Fibroblast of upper back skin (primary cell): ENCODE results near the gene RGS12.

Source experiments
- DNase-seq: peaks from one replicate; pipeline ENCODE4 v3.0.0-alpha.2; 2013

Gene RGS12

GRCh38 chr4:3292571-3293400 is at the start of gene RGS12:
Gene RGS12, plus strand, starts transcription at chr4:3293021. Its CDS starts 23,150 bp downstream, at chr4:3316171.
- peak; percentile 93 for DNase-seq

- no peak for DNase-seq
These were observed 49.6 kb upstream of the RGS12 start for GRCh38 chr4:3243136-3243780.

GRCh38 chr4:3244002-3244401 is 48.8 kb upstream of the RGS12 start:
- no peak for DNase-seq

GRCh38 chr4:3244747-3245146 is 48.1 kb upstream of the RGS12 start:
- no peak for DNase-seq

GRCh38 chr4:3245676-3246075 is 47.1 kb upstream of the RGS12 start:
- no peak for DNase-seq

GRCh38 chr4:3246458-3247398 is 46.1 kb upstream of the RGS12 start:
- DNase-seq = no peak

- no peak for DNase-seq
These were observed 45.2 kb upstream of the RGS12 start for GRCh38 chr4:3247399-3248177.

- DNase-seq = no peak
These were observed 44.7 kb upstream of the RGS12 start for GRCh38 chr4:3248178-3248480.

- DNase-seq = peak; percentile 25
These were observed 43.8 kb upstream of the RGS12 start, which contains the start of gene MSANTD1 for GRCh38 chr4:3248811-3249661. Gene MSANTD1, plus strand, starts transcription at chr4:3249159. Its CDS starts 64 bp downstream, at chr4:3249223.

GRCh38 chr4:3249711-3250437 is 42.9 kb upstream of the RGS12 start:
- no peak for DNase-seq

GRCh38 chr4:3250438-3250955 is 42.3 kb upstream of the RGS12 start:
- DNase-seq = no peak

GRCh38 chr4:3250956-3251690 is 41.7 kb upstream of the RGS12 start:
- peak; percentile 41 for DNase-seq

GRCh38 chr4:3251691-3252479 is 40.9 kb upstream of the RGS12 start:
- DNase-seq = no peak

- DNase-seq = no peak
These were observed 40.4 kb upstream of the RGS12 start for GRCh38 chr4:3252480-3252828.

GRCh38 chr4:3252831-3253641 is 39.8 kb upstream of the RGS12 start:
- no peak for DNase-seq

- no peak for DNase-seq
These were observed 39.0 kb upstream of the RGS12 start for GRCh38 chr4:3253808-3254207.

GRCh38 chr4:3254302-3255131 is 38.3 kb upstream of the RGS12 start:
- DNase-seq = no peak
